ENCODE measurements around the gene NFATC4.
"Not testable (repeated sequence)": the region's sequence is repeated elsewhere in the genome, so short reads cannot be mapped to it uniquely, and the experiment has no call there.

The NFATC4 gene

GRCh38 chr14:24387009-24387345 lies 19.0 kb downstream of the NFATC4 start:
- DNase-seq (ENCODE audit: low read depth), result no peak
- no peak for TF ChIP-seq CTCF (conservative IDR thresholded peaks at IDR 0.05; ENCODE audit: low read depth, low read length)
- no peak overlapping the region for H3K4me3 ChIP-seq (ENCODE audit: low read depth, low read length)

- DNase-seq (ENCODE audit: low read depth); H3K4me3 ChIP-seq (ENCODE audit: low read depth, low read length): not testable (repeated sequence)
Observed at GRCh38 chr14:24387579-24387978, 19.6 kb downstream of the NFATC4 start.

- TF ChIP-seq CTCF (conservative IDR thresholded peaks at IDR 0.05; ENCODE audit: low read depth, low read length), result no peak
- DNase-seq (ENCODE audit: low read depth), result no peak
- no peak overlapping the region for H3K4me3 ChIP-seq (ENCODE audit: low read depth, low read length)
Observed at GRCh38 chr14:24388474-24389179, 20.6 kb downstream of the NFATC4 start.

GRCh38 chr14:24389226-24389848 lies 21.4 kb downstream of the NFATC4 start:
- H3K4me3 ChIP-seq (ENCODE audit: low read depth, low read length), result no peak overlapping the region
- DNase-seq (ENCODE audit: low read depth), result peak; percentile 79
- no peak for TF ChIP-seq CTCF (conservative IDR thresholded peaks at IDR 0.05; ENCODE audit: low read depth, low read length)

- no peak for DNase-seq (ENCODE audit: low read depth)
- H3K4me3 ChIP-seq (ENCODE audit: low read depth, low read length), result no peak overlapping the region
- no peak for TF ChIP-seq CTCF (conservative IDR thresholded peaks at IDR 0.05; ENCODE audit: low read depth, low read length)
Observed at GRCh38 chr14:24390701-24391468, 22.9 kb downstream of the NFATC4 start.

GRCh38 chr14:24392325-24393091 lies 24.5 kb downstream of the NFATC4 start:
- TF ChIP-seq CTCF (conservative IDR thresholded peaks at IDR 0.05; ENCODE audit: low read depth, low read length), result peak; percentile 47
- peak; percentile 80 for DNase-seq (ENCODE audit: low read depth)
- no peak overlapping the region for H3K4me3 ChIP-seq (ENCODE audit: low read depth, low read length)

GRCh38 chr14:24394275-24394674 lies 26.3 kb downstream of the NFATC4 start:
- H3K4me3 ChIP-seq (ENCODE audit: low read depth, low read length), result no peak overlapping the region
- TF ChIP-seq CTCF (conservative IDR thresholded peaks at IDR 0.05; ENCODE audit: low read depth, low read length), result no peak
- DNase-seq (ENCODE audit: low read depth), result no peak

Data from choroid plexus epithelial cell (primary cell).